ENCODE measurements around the gene TAOK2.
"Not testable (repeated sequence)": the region's sequence is repeated elsewhere in the genome, so short reads cannot be mapped to it uniquely, and the experiment has no call there.

TAOK2 gene

DNA sequence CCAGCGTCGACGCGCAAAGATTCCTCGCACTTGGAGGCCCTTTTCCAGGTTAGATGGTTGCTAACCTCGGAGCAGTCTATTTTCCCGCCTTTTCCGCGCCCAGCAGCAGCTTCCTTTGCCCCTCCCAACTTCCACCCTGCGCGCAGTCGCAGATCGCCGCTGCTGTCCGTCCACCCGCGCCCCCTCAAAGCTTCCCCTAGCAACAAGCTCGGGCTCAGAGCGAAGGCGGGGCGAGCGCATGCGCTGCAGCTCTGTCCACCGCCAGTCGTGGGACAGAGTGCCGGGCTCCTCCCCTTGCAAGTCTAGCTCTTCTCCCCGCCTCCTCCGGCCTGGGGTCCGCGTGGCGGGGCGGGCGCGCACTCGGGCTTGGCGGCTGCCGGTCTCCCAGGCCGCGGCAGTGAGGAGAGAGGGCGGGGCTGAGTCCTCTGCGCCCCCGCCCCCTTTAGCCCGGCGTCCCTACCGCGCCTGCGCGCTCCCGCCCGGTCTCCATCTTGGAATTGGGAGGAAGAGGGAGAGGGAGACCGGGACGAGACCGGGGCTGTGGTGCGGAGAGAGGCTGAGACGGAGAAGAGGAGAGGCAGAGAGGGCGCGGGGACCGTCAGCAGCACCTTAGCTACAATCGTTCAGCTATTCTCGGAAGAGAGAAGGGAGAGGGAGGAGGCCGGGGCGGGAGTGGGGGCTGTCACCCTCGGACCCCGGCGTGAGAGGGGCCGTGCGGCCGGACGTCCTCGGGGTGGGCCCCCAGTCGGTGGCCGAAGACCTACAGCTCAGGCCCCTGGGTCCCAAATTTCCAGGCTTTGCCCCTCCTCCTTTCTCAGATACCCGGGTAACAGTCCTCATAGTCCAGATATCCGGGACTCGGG, at the start of gene TAOK2:
TSS of gene TAOK2 (plus strand) at position 485 of the 863 bp plus-strand sequence. CDS start 3,905 bp downstream, outside the sequence.
- peak; percentile 85 to 88 for DNase-seq (ENCODE audit: low read depth in 2 of 2)

DNA sequence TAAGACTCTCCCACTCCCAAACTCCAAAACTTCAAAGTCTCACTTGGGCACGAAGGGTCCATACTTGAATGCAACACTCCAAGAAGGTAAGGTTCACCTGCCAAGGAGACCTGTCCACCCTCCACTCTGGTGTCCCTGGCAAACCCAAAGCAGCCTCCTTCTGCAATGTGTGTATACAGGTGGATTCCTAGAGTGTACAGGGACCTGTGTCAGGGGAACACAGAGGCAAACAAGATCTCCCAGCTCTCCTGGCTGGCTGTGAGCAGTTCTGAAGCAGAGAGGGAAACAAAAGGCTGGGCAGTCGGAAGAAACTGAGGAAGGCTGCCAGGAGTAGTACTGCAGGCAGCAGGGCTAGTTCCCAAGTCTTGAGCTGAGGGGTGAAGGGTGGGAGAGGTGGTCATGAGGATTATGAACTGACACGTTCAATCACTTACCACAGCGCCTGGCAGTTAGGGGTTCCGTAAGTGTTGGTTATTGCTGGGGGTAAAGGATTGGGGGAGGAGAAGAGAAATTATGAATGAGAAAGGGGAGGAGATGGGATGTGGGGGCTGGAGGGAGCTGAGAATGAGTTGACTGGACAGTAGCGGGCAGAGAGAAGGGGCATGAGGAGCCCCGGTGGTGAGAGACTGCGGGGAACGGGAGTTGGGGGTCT, 48.4 kb upstream of the TAOK2 start:
- DNase-seq (ENCODE audit: low read depth in 2 of 2) = no peak

DNA sequence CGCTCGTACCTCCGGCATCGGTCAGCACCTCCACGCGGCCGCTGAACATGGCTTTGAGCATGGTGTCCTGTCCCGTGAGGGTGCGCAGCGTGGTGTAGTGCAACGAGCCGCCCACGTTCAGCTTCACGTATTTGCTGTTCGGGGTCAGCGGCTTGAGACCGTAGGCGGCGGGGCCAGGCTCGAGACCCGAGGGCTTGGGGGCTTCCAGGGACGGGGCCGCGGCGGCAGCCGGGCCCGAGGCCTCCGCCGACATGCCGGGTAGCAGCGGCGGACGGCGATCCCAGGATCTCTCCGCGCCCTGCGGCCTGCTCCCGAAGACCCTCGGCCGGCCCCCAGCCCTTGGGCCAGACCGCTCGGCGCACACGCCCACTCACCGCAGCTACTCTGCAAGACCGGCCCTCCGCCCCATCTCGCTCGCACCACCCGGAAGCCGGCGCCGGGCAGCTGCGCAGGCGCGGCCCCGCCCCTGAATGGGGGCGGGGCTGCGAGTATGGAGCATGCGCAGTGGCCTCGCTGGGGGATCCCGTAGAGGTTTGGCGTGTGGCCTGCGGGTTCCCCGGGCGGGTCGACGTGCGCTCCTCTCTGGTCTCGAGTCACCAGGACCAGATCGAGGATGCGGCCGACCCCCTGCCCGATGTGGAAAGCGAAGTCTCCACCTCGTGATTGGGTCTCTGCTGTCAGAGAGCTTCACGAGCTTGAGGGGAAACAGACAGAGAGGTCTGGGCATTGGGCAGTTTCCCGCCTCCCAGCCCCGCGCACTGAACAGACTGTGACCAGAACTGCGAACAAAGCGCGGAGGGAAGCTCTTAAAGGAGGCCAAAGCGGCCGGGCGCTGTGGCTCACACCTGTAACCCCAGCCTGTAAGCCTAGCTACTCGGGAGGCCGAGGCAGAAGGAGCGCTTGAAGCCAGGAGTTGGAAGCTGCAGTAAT, 47.6 kb upstream of the TAOK2 start, which contains the start of gene KCTD13:
TSS of gene KCTD13 (minus strand) at position 446 of the 930 bp plus-strand sequence. CDS start at position 253, 193 bp downstream.
- DNase-seq (ENCODE audit: low read depth in 2 of 2) = peak; percentile 82

DNA sequence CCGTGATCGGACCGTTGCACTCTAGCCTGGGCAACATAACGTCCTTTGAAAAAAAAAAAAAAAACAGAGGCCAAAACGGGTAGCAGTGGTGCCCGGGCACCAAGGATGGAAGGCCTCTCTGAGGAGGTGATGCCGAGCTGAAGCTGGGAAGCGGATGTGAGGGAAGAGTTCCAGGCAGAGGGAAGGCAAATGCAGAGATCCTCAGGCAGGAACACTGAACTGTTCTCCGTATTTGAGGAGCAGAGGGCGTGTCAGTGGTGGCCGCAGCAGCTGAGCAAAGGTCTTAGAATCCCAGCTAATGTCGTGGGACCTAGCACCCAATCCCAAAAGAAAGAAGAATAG, 47.0 kb upstream of the TAOK2 start:
- no peak for DNase-seq (ENCODE audit: low read depth in 2 of 2)

DNA sequence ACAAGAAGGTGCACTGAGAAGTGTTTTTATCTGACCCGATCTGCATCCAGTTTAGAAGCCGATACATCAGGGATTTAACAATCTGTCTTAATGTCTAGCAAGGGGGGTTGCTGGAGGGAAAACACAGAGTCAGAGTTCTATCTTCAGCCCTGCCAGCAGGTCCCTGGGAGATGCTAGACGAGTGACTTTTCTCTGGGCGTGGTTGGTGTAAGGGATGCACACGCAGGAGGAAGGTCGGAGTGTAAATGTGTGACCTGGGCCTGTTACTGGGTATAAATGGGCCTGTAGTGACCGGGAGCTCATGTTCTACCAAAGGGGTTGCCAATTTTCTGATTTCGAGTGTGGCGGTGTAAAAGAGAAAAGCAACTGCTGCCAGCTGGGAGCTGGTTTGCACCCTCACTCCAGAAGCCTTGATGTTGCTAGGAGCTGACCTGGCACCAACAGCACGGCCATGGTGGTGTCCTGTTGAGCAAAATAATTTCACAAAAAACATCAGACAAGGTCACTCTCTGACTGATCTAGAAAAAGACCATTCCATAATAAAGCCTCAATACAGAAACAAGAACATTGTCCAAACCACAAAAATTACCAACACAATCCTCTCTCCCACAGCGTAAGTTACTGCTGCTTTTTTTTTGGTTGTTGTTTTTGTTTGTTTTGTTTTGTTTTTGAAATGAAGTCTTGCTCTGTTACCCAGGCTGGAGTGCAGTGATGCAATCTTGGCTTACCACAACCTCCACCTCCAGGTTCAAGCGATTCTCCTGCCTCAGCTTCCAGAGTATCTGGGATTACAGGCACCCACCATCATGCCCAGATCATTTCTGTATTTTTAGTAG, 46.4 kb upstream of the TAOK2 start:
- no peak for DNase-seq (ENCODE audit: low read depth in 2 of 2)

DNA sequence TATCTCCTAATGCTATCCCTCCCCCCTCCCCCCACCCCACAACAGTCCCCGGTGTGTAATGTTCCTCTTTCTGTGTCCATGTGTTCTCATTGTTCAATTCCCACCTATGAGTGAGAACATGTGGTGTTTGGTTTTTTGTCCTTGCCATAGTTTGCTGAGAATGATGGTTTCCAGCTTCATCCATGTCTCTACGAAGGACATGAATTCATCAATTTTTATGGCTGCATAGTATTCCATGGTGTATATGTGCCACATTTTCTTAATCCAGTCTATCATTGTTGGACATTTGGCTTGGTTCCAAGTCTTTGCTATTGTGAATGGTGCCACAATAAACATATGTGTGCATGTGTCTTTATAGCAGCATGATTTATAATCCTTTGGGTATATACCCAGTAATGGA, 41.9 kb upstream of the TAOK2 start:
- DNase-seq (ENCODE audit: low read depth in 2 of 2) = not testable (repeated sequence)

DNA sequence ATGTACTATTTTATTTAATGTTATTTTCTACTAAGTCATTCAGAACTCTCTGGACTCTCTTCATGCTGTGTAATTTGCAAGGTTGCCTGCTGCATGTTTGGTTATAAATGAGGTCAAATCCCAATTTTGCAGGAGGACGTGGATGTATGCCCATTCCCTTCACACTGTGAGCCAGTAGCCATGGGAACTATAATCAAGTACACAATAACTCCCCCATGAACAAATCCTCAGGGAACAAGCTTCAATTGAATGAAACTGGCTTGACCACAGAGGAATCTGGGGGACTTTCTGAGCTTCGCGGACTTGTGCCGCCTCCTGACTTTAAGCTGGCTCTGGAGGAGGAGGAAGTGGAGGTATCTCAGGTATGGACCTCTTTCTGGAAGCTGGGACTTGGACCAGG, 33.0 kb upstream of the TAOK2 start:
- DNase-seq (ENCODE audit: low read depth in 2 of 2) = no peak

DNA sequence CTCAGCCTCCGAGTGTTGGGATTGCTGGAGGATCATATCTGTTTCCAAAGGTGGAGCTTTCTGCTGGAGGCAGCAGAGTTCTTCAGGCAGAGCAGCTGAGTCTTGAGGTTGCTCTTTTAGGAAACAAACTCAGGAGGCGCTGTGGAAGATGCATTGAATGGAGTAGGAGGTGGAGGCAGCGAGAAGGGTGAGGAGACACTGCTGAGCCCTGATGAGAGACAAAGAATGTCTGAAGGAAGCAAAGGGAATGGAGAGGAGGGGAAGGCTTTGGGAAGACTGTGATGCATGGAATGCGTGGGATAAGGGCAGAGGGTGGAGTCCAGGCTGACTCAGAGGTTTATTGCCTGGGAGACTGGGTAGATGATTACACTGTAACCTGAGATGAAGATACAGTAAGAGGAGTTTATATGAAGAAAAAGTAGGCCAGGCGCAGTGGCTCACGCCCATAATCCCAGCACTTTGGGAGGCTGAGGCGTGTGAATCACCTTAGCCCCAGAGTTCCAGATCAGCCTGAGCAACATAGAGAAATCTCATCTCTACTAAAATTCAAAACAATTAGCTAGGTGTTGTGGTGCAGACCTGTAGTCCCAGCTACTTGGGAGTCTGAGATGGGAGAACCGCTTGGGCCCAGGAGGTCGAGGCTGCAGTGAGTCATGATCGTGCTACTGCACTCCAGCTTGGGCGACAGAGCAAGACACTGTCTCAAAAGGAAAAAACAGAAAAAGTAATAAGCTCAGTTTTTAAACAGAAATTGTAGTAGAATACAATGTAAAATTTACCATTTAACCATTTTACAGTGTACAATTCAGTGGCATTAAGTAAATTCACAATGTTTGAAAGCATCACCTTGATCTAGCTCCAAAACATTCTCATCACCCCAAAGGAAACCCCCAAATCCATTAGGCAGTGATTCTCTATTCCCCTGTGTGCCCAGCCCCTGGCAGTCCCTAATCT, 29.5 kb upstream of the TAOK2 start:
- DNase-seq (ENCODE audit: low read depth in 2 of 2) = no peak

DNA sequence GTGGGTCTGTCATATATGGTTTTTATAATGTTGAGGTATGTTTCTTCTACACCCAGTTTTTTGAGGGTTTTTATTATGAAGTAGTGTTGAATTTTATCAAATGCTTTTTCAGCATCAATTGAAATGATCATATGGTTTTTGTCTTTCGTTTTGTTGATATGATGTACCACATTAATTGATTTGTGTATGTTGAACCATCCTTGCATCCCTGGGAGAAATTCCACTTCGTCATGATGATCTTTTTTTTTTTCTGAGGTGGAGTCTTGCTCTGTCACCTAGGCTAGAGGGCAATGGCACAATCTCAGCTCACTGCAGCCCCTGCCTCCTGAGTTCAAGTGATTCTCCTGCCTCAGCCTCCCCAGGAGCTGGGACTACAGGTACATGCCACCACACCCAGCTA, 25.8 kb upstream of the TAOK2 start:
- DNase-seq (ENCODE audit: low read depth in 2 of 2) = no peak

DNA sequence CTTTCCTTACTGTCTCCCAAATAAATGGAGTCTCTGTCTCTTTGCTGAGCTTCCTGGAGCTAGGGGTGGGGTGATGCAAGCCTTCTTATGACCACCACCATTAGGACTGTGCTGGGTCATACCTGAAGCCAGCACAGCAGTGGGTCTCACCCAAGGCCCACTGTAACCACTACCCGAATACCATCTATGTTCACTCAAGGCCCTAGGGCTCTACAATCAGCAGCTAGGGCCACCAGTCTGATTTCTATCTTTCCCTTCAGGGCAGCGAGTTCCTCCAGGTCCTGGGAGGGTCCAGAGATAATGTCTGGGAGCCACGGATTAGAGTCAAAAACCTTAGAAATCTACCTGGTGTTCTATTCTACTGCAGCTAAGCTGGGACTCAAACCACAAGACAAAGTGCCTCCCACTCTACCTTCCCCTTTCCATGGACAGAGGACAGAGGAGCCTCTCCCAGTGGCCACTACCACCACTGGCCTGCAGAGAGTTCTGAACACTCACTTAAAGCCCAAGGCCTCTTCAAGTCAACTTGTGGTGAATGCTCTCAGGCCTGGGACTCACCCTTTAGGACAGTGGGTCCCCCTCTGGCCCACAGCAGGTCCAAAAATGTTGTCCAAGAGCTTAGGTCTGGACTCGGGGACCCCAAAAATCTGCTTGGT, 22.7 kb upstream of the TAOK2 start:
- DNase-seq (ENCODE audit: low read depth in 2 of 2) = no peak

DNA sequence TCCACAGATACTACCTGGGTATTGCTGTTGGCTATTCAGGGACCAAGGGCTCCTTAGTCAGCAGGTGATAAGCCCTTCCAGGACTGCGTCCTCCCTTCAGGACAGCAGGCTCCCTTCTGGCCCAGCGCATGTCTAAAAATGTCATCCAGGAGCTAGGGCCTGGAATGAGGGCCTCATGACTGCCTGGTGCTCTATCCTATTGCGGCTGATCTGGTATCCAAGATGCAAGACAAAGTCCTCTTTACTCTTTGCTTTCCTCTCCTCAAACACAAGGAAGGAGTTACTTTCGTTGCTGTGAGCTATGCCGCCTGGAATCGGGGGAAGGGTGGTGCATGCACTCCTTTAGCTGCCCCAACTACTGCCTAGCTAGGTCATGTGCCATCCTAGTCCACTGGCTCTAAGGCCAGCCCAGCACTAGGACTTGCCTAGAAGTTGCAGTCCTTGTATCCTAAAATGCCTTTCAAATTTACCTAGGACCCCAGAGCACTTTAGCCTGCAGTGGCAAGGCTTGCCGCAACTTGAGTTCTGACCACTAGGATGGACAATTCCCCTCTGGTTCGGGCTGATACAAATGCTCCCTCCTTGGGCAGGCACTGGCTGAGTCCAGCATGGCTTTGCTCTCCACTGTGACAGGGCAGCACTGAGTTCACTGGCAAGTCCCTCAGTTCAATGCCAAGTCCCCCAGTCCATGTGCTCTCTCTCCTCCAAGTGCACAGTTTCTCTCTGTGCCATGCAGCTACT, 21.9 kb upstream of the TAOK2 start:
- DNase-seq (ENCODE audit: low read depth in 2 of 2) = no peak

DNA sequence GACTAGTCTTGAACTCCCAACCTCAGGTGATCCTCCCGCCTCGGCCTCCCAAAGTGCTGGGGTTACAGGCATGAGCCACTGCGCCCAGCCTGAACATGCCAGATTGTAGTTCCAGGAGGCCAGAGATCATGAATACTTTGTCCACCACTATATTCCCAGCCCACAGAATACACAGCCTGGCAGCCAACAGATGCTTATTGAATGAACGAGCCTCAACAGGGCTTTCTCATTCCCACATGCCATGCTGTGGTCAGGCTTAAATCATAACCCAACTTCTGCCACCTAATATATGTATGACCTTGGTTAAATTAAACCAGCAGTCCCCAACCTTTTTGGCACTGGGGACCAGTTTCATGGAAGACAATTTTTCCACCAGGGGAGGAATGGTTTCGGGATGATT, 14.9 kb upstream of the TAOK2 start:
- DNase-seq (ENCODE audit: low read depth in 2 of 2) = no peak

DNA sequence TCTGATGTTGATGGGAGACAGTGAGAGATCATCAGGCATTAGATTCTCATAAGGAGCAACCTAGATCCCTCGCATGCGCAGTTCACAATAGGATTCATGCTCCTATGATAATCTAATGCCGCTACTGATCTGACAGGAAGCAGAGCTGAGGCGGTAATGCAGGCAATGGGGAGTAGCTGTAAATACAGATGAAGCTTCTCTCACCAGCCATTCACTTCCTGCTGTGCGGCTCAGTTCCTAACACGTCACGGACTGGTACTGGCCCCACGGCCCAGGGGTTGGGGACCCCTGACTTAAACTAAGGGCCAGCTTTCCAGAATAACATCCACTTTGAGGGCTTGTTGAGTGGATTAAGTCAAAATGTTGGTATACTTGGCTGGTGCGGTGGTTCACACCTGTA, 14.4 kb upstream of the TAOK2 start:
- no peak for DNase-seq (ENCODE audit: low read depth in 2 of 2)

DNA sequence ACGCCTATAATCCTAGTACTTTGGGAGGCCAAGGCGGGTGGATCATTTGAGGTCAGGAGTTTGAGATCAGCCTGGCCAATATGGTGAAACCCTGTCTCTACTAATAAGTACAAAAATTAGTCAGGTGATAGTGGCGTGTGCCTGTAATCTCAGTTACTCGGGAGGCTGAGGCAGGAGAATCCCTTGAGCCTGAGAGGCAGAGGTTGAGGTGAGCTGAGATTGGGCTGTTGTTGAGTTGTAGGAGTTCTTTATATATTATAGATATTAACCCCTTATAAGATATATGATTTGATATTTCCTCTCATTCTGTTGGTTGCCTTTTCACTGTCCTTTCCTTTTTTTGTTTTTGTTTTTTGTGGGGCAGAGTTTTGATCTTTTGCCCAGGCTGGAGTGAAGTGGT, 13.8 kb upstream of the TAOK2 start:
- not testable (repeated sequence) for DNase-seq (ENCODE audit: low read depth in 2 of 2)

DNA sequence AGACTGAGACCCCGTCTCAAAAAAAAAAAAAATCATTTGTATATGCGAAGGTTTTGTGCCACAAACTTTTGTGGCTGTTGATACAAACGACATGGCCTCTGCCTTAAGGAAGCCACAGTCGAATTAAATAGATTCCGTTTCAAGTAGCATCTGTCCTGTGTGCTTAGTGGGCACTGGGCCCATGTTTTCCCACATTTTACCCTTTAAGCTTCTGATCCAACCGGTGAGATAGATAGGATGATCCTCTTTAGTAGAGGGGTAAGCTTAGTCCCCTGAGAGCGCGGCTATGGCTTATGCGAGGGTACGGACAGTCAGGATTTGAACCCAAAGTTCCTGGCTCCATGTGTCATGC, 12.6 kb upstream of the TAOK2 start:
- DNase-seq (ENCODE audit: low read depth in 2 of 2) = no peak

DNA sequence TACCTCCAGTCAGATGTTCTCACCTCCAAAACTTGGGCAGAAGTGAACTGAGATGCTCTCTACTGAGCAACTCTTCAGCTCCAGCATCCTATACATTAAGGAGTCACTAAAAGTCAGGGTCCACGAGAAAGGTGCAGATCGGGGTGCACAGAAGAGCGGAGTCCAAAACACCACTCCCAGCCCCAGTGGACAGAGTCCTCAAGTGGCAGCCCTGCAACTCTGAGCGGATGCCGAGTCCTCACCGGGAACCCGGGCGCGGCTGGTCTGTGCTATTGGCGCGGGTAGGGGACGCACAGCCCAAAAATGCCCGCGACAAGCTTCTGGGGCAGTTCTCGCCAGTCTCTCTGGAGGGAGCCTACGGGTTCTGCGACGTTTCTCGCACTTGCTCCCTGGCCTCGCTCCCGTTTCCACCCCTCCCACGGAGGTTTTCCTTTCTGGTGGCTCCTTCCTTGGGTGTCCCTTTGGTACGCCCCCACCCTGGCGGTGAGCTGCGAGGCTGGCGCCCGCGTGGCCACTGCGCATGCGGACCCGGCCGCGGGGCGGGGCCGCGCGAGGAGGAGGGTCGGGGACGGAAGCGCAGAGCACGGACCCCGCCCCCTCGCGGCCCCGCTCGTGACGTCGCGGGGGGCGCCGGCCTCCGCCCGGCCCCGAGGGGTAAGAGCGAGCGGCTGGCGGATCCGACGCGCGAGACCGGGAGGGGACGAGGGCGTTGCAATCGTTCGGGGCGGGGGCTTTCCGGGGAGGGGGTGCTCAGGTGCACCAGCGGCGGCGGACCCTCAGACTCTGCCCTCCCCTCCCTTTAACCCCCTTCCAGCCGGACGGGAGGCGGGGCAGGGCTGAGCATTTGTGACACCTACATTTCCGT, 12.0 kb upstream of the TAOK2 start, which contains the start of gene TMEM219:
TSS of gene TMEM219 (plus strand) at position 601 of the 865 bp plus-strand sequence. CDS start 1,065 bp downstream, outside the sequence.
- DNase-seq (ENCODE audit: low read depth in 2 of 2) = peak; percentile 87

DNA sequence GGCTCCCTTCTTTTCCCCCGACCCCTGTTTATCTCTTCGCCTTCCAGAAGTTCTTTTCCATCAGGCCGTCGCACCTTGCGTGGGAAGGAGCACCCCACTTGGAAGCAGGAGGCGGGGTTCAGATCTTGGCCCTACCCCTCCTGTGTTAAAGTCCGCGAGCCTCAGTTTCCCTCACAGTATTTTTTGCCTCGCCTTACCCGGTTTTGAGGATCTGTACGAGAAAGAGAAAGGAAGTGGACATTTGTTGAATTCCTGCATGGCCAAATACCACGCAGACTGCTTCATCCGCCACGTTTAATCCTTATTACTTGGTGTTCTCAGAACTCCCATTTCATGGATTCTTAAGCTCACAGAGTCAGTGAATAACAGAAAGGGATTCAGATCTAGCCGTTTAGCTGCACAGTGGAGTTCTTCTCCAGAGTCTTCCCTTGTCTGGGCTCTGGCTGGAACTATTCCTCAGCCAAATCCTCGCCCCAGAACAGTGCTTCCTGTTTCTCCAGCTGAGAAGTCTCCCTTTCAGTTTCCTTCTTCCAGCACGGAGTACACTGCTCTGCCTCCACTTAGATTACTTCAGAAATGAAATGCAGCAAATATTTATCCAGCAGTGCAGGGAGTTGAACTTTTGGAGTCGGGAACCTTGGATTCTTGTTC, 11.2 kb upstream of the TAOK2 start:
- DNase-seq (ENCODE audit: low read depth in 2 of 2) = no peak

Measured in stimulated activated CD8-positive, alpha-beta memory T cell treated with anti-CD3 and anti-CD28 coated beads, Interleukin-2, amount 100 ng/mL, for 1 hour (primary cell).